Stimulated activated CD8-positive, alpha-beta memory T cell treated with anti-CD3 and anti-CD28 coated beads, Interleukin-7, amount 100 ng/mL, for 4 hours (primary cell): ENCODE data around the gene PEX26.
"Not testable (repeated sequence)": the region's sequence is repeated elsewhere in the genome, so short reads cannot be mapped to it uniquely, and the experiment has no call there.

ENCODE experiments used
- DNase-seq, 2 donors: peaks; one replicate each; pipeline ENCODE4 v3.0.0-alpha.2; 2020; ENCODE audit warnings: low read depth in 2 of 2

The PEX26 gene

GRCh38 chr22:18118345-18118915 lies 40.6 kb downstream of the PEX26 start:
- DNase-seq = no peak

- peak in 1 of 2 donors; percentile 9 for DNase-seq
These were observed 41.8 kb downstream of the PEX26 start for GRCh38 chr22:18119409-18120110.

GRCh38 chr22:18120857-18121256 lies 43.1 kb downstream of the PEX26 start:
- DNase-seq = no peak

GRCh38 chr22:18121506-18121905 lies 43.7 kb downstream of the PEX26 start:
- no peak for DNase-seq

- DNase-seq = no peak
These were observed 44.3 kb downstream of the PEX26 start for GRCh38 chr22:18121954-18122554.

- DNase-seq = not testable (repeated sequence)
These were observed 45.8 kb downstream of the PEX26 start for GRCh38 chr22:18123476-18124025.

- DNase-seq = no peak
These were observed 48.8 kb downstream of the PEX26 start for GRCh38 chr22:18126606-18127005.

- no peak for DNase-seq
These were observed 52.2 kb downstream of the PEX26 start for GRCh38 chr22:18130018-18130417.

- DNase-seq = no peak
These were observed 53.1 kb downstream of the PEX26 start for GRCh38 chr22:18130699-18131429.

GRCh38 chr22:18133452-18133851 lies 55.7 kb downstream of the PEX26 start:
- no peak for DNase-seq

- DNase-seq = no peak
These were observed 59.0 kb downstream of the PEX26 start for GRCh38 chr22:18136563-18137320.

- not testable (repeated sequence) for DNase-seq
These were observed 63.2 kb downstream of the PEX26 start for GRCh38 chr22:18141004-18141403.

- no peak for DNase-seq
These were observed 66.3 kb downstream of the PEX26 start for GRCh38 chr22:18144105-18144504.

- no peak for DNase-seq
These were observed 68.0 kb downstream of the PEX26 start for GRCh38 chr22:18145676-18146388.

- no peak for DNase-seq
These were observed 68.6 kb downstream of the PEX26 start for GRCh38 chr22:18146389-18146753.

GRCh38 chr22:18147791-18148190 lies 70.0 kb downstream of the PEX26 start:
- no peak for DNase-seq

GRCh38 chr22:18148293-18148965 lies 70.6 kb downstream of the PEX26 start:
- no peak for DNase-seq

- DNase-seq = no peak
These were observed 74.7 kb downstream of the PEX26 start for GRCh38 chr22:18152519-18152918.

- DNase-seq = no peak
These were observed 77.1 kb downstream of the PEX26 start for GRCh38 chr22:18154821-18155390.
